Central memory CD4-positive, alpha-beta T cell (primary cell): ENCODE data around the gene TTC39B.
"Not testable (repeated sequence)": the region's sequence is repeated elsewhere in the genome, so short reads cannot be mapped to it uniquely, and the experiment has no call there.

Experiments
- DNase-seq: peaks from one replicate; pipeline ENCODE4 v3.0.0; 2022
- total RNA-seq, 3 experiments: gene quantifications; one replicate each; lab custom pipeline; 2026; lab: John Stamatoyannopoulos, UW

TTC39B gene
- 42.4 to 111 (median 98.0) reads per million in 3 experiments for total RNA-seq

GRCh38 chr9:15306757-15307522 lies at the start of gene TTC39B:
TTC39B (minus strand) TSS chr9:15307216; CDS start chr9:15307125, 91 bp downstream.
- peak; percentile 66 for DNase-seq

GRCh38 chr9:15355669-15356068 lies 48.7 kb upstream of the TTC39B start:
- no peak for DNase-seq

- peak; percentile 27 for DNase-seq
Measured at GRCh38 chr9:15354713-15355112, 47.7 kb upstream of the TTC39B start.

- no peak for DNase-seq
Measured at GRCh38 chr9:15353892-15354291, 46.9 kb upstream of the TTC39B start.

- no peak for DNase-seq
Measured at GRCh38 chr9:15352306-15352705, 45.3 kb upstream of the TTC39B start.

DNA sequence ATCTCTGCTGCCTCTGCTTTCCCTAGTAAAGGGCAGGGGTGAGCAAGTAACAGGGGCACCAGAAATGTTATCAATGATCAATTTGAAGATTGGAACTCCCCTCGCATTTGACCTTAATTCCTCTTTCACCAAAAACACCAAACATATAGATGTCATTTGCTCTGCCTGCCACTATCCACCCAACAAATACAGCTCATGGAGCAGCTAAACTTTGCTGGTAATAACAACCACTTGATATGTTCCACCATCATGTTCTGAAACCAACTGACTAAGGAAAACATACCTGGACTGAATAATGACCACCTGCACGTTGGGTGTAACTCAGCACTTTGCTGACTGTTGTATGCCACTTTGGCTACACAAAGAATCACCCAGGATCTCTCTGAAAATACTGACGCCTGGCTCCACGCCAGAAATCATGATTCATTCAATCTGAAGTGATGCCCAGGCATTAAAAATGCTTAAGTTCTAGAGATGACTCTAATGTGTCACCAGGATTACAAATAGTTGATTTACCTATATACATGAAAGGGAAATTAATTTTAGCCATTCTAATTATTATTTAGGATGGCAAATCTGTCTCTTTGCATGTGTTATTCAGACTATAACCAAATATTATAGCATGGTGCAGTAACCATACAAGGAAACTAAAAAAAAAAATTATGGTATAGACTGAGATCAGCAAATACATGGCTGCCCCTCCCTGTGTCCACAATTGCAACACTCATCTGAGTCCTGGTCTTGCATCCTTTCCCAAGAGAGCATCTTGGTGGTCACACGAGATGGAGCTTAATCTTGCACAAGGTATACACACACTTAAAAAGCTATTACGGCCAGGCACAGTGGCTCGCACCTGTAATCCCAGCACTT lies 43.1 kb upstream of the TTC39B start:
- no peak for DNase-seq

- DNase-seq = no peak
Measured at GRCh38 chr9:15346837-15347236, 39.8 kb upstream of the TTC39B start.

DNA sequence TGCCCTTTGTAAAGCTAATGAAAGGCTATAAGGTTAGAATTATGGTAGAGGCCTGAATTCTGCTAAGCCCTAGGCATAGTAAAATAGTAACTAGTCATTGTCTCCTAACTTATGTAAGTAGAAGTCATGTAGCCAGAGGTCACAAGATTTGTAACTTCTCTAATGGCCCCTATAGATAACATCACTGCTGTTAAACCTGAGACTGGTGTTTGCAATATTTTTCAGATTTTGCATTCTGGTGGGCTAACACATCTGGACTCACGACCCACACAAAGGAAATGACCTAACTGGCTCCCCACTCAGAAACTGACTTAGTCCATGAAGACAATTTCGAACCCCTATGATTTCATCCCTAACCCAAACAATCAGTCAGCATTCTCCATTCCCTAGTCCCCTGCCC lies 37.2 kb upstream of the TTC39B start:
- DNase-seq = no peak

- no peak for DNase-seq
Measured at GRCh38 chr9:15333376-15333881, 26.4 kb upstream of the TTC39B start.

DNA sequence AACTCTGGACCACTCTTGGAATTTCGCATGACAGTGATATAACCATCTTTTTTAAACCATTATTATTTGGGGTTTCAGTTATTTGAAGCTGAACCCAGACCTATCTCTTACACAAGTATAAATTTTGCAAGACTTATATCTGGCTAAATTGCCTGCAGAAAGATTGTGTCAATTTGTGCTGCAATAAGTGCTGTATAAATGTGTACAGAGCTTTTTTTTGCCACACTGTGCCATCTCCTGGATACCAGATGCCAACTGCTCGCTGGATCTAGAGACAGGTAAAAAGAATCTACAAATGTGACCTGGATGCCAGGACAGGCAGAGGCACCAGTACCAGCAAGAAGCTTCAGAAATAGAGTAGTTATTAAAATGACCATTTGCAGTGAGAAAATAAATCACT lies 25.9 kb upstream of the TTC39B start:
- DNase-seq = no peak

DNA sequence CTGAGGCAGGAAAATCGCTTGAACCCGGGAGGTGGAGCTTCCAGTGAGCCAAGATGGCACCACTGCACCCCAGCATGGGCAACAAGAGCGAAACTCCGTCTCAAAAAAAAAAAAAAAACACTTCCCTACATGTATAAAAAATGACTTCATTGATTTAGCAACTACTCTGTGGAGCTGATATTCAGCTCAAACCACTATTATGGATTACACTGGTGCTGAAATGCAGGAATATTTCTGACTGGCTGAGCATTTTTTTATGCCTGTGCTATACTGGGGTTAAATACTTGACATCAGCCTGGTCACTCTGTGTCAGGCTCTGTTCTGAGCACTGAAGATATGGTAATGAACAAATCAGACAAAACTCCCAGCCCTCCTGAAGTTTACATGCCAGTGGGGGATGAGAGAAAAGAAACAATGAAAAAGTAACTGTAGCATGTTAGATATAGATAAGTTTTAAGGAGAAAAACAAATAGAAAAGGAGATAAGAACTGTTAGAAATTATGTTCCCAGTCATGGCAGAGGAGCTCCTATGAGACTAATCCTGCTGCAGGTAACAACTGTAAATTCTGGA lies 22.6 kb upstream of the TTC39B start:
- no peak for DNase-seq

DNA sequence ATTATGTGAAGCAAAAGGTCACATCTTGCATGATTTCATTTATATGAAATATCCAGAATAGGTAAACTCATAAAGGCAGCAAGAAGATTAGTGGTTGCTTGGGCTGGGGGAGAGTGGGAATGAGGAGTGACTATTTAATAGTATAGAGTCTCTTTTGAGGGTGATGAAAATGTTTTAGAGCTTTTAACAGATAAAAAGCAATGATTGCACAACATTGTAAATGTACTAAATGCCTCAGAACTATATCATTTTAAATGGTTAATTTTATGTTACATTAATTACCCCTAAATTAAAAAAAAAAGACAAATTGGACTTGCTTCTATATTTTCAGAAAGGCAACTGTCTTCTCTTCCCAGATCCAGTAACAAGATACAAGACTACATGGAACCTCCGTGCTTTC lies 21.9 kb upstream of the TTC39B start:
- DNase-seq = no peak

- not testable (repeated sequence) for DNase-seq
Measured at GRCh38 chr9:15322695-15323094, 15.7 kb upstream of the TTC39B start.

DNA sequence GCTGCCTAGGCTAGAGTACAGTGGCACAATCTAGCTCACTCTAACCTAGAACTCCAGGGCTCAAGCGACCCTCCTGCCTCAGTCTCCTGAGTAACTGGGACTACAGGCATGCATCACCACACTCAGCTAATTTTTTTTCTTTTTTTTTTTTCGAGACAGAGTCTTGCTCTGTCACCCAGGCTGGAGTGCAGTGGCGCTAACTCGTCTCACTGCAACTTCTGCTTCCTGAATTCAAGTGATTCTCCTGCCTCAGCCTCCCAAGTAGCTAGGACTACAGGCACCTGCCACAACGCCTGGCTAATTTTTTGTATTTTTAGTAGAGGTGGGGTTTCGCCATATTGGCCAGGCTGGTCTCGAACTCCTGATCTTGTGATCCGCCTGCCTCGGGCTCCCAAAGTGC lies 12.6 kb upstream of the TTC39B start:
- DNase-seq = not testable (repeated sequence)

- DNase-seq = no peak
Measured at GRCh38 chr9:15317836-15318235, 10.8 kb upstream of the TTC39B start.

- DNase-seq = no peak
Measured at GRCh38 chr9:15311607-15312006, 4.6 kb upstream of the TTC39B start.

- DNase-seq = peak; percentile 42
Measured at GRCh38 chr9:15310107-15310850, 3.3 kb upstream of the TTC39B start.

- no peak for DNase-seq
Measured at GRCh38 chr9:15308511-15308910, 1.5 kb upstream of the TTC39B start.

DNA sequence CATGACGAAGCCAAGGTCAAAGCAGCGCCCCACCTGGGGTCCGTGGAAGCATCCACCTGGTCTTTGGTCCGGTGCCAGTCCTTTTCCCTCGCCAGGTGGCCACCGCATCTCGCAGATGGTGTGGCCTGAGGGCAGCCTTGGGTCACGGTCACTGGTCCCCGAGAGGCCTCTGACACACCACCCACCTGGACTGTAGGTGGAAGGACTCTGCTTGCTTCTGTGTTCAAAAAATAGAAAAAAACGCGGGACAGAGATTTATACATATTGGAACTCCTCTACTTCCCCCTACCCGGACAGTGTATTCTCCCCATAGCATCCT lies 466 bp upstream of the TTC39B start:
- no peak for DNase-seq

DNA sequence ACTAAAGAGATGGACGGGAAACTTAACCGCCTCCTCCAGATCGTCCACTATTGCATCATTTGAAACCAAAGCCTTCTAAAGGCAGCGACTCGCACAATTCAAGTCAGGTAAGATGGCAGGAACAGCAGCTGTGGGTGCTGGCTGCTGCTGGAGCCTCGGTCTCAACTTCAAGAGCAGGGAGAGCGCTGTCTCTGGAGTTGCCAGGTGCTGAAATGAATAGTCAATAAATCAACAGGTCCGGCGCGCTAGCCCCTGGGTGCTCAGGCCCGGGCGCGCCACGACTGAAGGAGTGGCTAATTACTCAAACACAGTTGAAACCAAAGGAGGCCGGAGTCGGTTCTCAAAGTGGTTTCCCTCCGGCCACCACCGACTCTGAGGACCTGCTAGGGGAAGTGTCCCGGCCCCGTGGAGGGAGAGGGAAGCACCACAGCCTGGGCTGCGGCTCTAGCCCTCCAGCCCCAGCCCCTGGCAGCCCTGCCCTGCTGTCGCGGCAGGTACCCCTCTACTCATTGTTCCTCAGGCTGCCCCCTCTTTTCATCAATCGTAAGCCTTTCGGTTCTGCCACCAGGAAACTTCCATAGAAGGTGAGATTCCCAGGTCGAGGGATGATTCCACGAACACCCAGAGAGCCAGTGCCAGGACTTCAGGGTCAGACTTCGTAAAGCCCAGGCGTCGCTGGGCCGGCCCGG lies 804 bp downstream of the TTC39B start:
- peak; percentile 59 for DNase-seq

DNA sequence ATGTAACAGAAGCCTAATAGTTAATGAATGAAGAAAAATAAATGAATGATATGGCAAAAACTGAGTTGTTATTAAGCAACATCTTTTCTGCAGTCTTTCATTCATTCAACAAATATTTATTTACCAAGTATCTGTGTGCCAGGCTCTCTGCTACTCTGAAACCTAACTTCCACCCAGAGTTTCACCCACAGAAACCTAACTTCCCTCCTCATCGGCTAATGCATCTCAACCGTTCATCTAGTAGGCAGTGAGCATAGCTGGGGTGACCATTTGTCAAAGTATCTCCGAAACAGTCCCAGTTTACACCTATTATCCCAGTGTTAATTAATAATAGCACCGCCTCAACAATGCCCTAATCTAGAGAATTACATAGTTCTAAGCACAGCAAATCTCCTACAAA lies 1.5 kb downstream of the TTC39B start:
- DNase-seq = no peak

DNA sequence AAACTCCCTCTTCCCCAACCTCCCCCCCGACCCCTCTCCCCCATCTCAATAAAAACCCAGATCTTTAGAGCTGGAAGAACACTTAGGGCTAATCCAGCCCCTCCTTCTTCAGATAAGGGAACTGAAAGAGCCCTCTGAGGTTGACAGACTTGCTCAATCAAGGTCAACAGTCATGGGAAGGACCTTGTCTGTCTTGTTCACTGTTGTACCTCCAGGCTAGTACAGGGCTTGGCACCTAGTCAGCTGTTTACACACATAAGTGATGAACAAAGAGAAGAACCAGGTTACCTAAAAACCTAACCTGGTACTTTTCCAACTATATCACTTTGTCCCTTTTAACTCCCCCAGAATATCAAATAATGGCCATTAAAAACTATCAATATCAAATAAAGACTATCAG lies 2.4 kb downstream of the TTC39B start:
- DNase-seq = no peak
